GM12878 (cell line): ENCODE data around the gene PSENEN. TPM values are rescaled to one million over a fixed set of nuclear protein-coding genes. Genes with fewer than 3 reads are reported as not detected.
A peak's percentile ranks its signal among the peaks of the same experiment; 100 is the strongest.

ENCODE experiments used
- CBX3 ChIP-seq: fragments of 200-600 bp; sonication (generic); IDR thresholded peaks from 2 replicates; pipeline ENCODE4 v1.6.1; 2016; ENCODE audit warnings: low read depth, borderline replicate concordance
- CHD2 ChIP-seq: IDR thresholded peaks from 2 replicates; pipeline ENCODE4 v1.6.1; 2011; ENCODE audit warnings: low read depth, low read length, improper control_type of control experiment, borderline replicate concordance
- CUX1 ChIP-seq: IDR thresholded peaks from 2 replicates; pipeline ENCODE4 v1.6.1; 2012; ENCODE audit warnings: improper control_type of control experiment, low read depth, low read length; ENCODE audit not compliant: insufficient replicate concordance
- E4F1 ChIP-seq: fragments of 450-650 bp; IDR thresholded peaks from 2 replicates; pipeline ENCODE4 v1.6.1; 2018; ENCODE audit warnings: borderline replicate concordance, mild to moderate bottlenecking; ENCODE audit not compliant: partially characterized antibody
- IRF4 ChIP-seq: IDR thresholded peaks from 2 replicates; pipeline ENCODE4 v1.6.1; 2011; ENCODE audit warnings: low read depth, low read length
- KAT2A ChIP-seq: conservative IDR thresholded peaks from 2 replicates; pipeline ENCODE4 v1.6.1; 2011; ENCODE audit warnings: low read depth, low read length; ENCODE audit not compliant: control insufficient read depth
- KDM1A ChIP-seq: fragments of 200-600 bp; sonication (generic); IDR thresholded peaks from 2 replicates; pipeline ENCODE4 v1.6.1; 2016; ENCODE audit warnings: borderline replicate concordance
- MTA3 ChIP-seq: IDR thresholded peaks from 2 replicates; pipeline ENCODE4 v1.6.1; 2012; ENCODE audit warnings: low read length, inconsistent platforms, borderline replicate concordance
- RB1 ChIP-seq: fragments of 450-650 bp; formaldehyde crosslinking; IDR thresholded peaks from 2 replicates; pipeline ENCODE4 v1.6.1; 2017; ENCODE audit warnings: mild to moderate bottlenecking, borderline replicate concordance
- SMARCA5 ChIP-seq: fragments of 450-650 bp; IDR thresholded peaks from 2 replicates; pipeline ENCODE4 v1.6.1; 2017; ENCODE audit warnings: mild to moderate bottlenecking
- SUZ12 ChIP-seq: fragments of 200-600 bp; sonication (generic); IDR thresholded peaks from one replicate; pipeline ENCODE4 v1.6.1; 2018; ENCODE audit warnings: antibody characterized with exemption, mild to moderate bottlenecking; ENCODE audit not compliant: unreplicated experiment
- TCF3 ChIP-seq: IDR thresholded peaks from 2 replicates; pipeline ENCODE4 v1.6.1; 2012; ENCODE audit warnings: low read depth, mild to moderate bottlenecking, low read length, borderline replicate concordance; ENCODE audit not compliant: insufficient read depth
- YY1 ChIP-seq: IDR thresholded peaks from 2 replicates; pipeline ENCODE4 v1.6.1; 2011; ENCODE audit warnings: low read depth, mild to moderate bottlenecking, low read length
- polyA plus RNA-seq, 11 experiments: library from polyadenylated mRNA; depleted of rRNA in 4 of 11; unstranded in 6 of 11; stranded (reverse) in 5 of 11; fragments of >200 nt; fragmentation: Nextera tagmentation in 4 of 11; fragmentation: Illumina TruSeq in 1 of 11; extraction: Ambion mirVana in 4 of 11; extraction: Trizol in 1 of 11; gene quantifications; 1 replicate in 1 of 11; 2 replicates in 10 of 11; pipeline versions ENCODE4 v1.2.1 to v1.2.3, GENCODE V29; 2011 to 2016; ENCODE audit warnings: inconsistent platforms in 2 of 11, missing spikeins in 2 of 11, low read depth in 1 of 11
- total RNA-seq, 4 experiments: library from RNA; depleted of rRNA in 3 of 4; stranded (reverse); fragments of >200 nt in 3 of 4; fragmentation: Illumina TruSeq in 1 of 4; extraction: Trizol in 1 of 4; gene quantifications; 2 replicates each; pipeline versions ENCODE4 v1.2.1 to v1.2.3, GENCODE V29; 2013 to 2021
- TF ChIP-seq, protein P1 (sequence below): IDR thresholded peaks from 2 replicates; pipeline ENCODE4 v1.6.1; 2012; ENCODE audit warnings: low read depth, low read length, improper control_type of control experiment
- TF ChIP-seq, protein P2 (sequence below): fragments of 450-650 bp; conservative IDR thresholded peaks from 2 replicates; pipeline ENCODE4 v1.6.1; 2017; ENCODE audit warnings: mild to moderate bottlenecking, moderate library complexity

Gene PSENEN
- total and polyA plus RNA-seq, 10 of the 15 experiments (the other 5 are each of a cell fraction or from before 2014, with no cell fraction given), result 14.4 to 178 (median 43.5) TPM

GRCh38 chr19:35742121-35742724 lies 3.2 kb upstream of the PSENEN start, which contains the start of gene IGFLR1 (continued):
- TF ChIP-seq, protein P1, sequence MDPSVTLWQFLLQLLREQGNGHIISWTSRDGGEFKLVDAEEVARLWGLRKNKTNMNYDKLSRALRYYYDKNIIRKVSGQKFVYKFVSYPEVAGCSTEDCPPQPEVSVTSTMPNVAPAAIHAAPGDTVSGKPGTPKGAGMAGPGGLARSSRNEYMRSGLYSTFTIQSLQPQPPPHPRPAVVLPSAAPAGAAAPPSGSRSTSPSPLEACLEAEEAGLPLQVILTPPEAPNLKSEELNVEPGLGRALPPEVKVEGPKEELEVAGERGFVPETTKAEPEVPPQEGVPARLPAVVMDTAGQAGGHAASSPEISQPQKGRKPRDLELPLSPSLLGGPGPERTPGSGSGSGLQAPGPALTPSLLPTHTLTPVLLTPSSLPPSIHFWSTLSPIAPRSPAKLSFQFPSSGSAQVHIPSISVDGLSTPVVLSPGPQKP, result no peak
- TF ChIP-seq SMARCA5 (no peak), KAT2A (no peak), KDM1A (no peak), E4F1 (no peak), TCF3 (peak; percentile 62; the same call in 1 of the 2 replicates), SUZ12 (no peak), CHD2 (peak; percentile 84), MTA3 (peak; percentile 77; the same call in 1 of the 2 replicates), CUX1 (no peak), YY1 (peak; percentile 80), IRF4 (peak; percentile 93), CBX3 (no peak), RB1 (no peak)
- TF ChIP-seq, protein P2, sequence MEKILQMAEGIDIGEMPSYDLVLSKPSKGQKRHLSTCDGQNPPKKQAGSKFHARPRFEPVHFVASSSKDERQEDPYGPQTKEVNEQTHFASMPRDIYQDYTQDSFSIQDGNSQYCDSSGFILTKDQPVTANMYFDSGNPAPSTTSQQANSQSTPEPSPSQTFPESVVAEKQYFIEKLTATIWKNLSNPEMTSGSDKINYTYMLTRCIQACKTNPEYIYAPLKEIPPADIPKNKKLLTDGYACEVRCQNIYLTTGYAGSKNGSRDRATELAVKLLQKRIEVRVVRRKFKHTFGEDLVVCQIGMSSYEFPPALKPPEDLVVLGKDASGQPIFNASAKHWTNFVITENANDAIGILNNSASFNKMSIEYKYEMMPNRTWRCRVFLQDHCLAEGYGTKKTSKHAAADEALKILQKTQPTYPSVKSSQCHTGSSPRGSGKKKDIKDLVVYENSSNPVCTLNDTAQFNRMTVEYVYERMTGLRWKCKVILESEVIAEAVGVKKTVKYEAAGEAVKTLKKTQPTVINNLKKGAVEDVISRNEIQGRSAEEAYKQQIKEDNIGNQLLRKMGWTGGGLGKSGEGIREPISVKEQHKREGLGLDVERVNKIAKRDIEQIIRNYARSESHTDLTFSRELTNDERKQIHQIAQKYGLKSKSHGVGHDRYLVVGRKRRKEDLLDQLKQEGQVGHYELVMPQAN, result no peak
